CD1c-positive myeloid dendritic cell (primary cell): Measurements from ENCODE around the gene AUP1.
"Not testable (repeated sequence)": the region's sequence is repeated elsewhere in the genome, so short reads cannot be mapped to it uniquely, and the experiment has no call there.

Source experiments
- DNase-seq: peaks from one replicate; pipeline ENCODE4 v3.0.0-alpha.2; 2016; ENCODE audit errors: extremely low spot score

AUP1 gene, protein sequence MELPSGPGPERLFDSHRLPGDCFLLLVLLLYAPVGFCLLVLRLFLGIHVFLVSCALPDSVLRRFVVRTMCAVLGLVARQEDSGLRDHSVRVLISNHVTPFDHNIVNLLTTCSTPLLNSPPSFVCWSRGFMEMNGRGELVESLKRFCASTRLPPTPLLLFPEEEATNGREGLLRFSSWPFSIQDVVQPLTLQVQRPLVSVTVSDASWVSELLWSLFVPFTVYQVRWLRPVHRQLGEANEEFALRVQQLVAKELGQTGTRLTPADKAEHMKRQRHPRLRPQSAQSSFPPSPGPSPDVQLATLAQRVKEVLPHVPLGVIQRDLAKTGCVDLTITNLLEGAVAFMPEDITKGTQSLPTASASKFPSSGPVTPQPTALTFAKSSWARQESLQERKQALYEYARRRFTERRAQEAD

DNA sequence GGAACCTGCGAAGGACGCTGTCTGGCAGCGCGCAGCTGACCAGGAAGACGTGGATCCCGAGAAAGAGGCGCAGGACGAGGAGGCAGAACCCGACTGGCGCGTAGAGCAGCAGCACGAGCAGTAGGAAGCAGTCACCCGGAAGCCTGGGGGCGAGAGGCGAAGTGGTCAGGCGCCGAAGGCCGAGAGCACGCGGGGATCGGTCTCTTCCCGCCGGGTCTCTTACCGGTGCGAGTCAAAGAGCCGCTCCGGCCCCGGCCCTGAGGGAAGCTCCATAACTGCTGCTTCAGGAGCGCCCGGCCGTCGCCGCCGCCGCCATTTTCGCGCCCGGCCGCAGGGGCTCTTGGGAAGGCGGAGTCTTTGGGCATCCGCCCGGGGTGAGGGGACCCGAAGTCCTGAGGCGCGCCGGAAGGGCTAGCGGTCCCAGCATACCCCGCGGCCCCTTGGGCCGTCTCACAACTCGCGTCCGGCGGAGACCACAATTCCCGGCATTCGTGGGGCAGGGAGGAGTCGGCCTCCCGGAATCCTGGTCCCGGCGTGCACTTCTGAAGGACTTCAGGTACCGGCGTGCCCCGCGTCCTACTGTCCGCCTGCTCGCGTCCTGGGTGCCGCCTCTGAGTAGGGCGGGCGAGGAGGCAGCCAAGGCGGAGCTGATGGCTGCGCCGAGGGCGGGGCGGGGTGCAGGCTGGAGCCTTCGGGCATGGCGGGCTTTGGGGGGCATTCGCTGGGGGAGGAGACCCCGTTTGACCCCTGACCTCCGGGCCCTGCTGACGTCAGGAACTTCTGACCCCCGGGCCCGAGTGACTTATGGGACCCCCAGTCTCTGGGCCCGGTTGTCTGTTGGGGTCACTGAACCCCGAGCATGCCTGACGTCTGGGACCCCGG lies at the start of gene AUP1, which contains the start of gene HTRA2:
Gene AUP1 (minus strand): TSS at position 350 of the 882 bp plus-strand sequence. CDS start 77 bp downstream, at position 273.
Gene HTRA2 (plus strand): TSS at position 577 of the 882 bp plus-strand sequence. CDS start 74 bp downstream, at position 651.
- DNase-seq, result peak; percentile 98

DNA sequence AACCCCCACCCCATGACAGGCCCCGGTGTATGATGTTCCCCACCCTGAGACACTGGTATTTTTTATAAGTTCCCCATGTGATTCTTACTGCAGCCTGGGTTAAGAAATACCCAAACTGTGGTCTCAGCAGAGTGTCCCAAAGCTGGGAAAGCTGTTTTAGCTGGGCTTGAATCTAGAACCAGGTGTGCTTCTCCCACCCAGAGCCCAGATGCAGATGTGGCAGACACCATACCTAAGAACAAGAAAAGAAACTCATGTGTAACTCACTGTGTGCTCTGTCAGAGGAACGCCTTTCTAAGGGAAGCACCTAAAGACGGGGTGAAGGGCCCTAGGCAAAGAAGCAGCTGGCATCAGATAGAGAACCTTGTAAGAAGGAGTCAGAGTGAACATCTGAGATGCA lies 48.9 kb upstream of the AUP1 start:
- DNase-seq, result no peak

DNA sequence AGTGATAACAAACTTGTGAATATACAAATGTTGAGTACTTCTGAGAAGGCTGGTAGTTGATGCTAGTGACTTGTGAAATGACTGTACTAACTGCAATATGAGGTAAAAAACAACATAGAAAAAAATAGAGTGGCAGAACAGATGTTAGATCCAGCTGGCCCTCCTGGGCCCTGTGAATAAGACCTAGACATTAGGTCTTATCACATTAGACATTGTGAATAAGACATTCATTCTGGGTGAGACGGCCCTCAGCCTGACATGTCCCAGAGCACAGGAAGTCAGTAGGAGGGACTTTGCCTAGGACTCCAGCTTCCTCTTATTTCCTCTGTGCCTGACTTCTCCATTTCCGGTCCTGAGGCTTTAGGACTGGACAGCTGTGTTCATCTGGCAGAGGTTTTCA lies 47.9 kb upstream of the AUP1 start:
- DNase-seq, result peak; percentile 86

DNA sequence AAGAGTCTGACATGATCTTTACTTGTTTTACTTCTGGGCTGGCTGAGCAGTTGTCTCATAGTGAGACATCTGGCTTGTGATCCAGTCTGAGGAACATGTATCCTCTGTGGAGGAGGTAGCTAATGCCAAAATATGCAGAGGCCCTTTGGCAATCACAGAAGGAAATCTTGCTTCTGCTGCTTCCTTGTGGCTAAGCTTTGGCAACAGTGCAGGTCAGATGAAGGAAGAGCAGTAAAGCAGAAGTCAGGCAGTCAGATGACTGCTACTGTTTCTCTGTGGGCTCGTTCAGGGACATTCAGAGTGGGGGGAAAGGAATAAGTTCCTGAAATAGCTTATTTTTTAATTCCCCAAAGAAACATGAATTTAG lies 47.3 kb upstream of the AUP1 start:
- DNase-seq, result peak; percentile 89

DNA sequence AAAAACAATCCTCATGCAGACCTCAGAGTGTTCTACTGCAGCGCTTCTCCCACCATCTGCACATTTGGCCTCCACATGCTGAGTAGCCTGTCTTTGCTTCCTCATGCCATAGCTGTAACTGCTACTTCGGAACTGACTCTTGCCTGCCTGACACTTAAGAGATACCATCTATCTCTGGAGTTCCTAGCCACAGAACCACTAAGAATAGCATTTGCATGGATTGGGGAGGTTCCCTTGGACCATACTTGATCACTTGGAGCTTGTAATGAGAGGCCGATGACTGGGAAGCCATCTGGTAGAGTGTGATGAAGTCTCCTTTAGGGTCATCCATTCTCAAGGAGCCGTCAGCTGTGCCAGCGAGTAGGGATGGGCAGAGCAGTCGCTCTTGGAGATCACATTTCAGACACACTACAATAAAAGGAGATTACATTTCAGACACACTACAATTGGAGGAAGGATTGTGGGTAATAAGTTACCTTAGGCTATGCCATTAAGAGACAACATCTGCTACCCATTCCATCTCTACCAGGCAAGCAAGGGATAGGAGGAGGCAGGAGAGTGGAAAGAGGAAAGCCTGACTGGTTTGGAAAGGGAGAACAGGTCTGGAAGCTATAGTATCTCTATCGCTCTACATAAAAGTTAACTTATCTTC lies 46.8 kb upstream of the AUP1 start:
- DNase-seq, result no peak

DNA sequence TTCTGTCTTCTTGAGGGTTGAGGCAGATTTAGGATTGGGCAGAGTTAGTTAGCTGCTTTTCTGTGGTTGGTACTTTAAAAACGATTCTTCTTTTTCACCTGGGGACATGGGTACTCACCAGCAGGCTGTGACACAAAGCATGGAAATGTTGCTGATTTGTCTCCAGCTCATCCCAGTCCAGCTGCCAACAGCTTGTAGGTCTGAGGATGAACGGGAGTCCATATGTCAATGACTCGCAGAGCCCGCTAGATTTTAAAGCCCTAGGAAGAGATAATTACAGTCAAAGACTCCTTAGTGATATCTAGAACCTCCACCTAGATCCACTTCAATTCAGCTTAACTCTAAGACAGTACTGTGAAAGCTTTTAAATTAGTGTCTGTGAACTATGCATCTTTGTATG lies 45.8 kb upstream of the AUP1 start:
- no peak for DNase-seq

DNA sequence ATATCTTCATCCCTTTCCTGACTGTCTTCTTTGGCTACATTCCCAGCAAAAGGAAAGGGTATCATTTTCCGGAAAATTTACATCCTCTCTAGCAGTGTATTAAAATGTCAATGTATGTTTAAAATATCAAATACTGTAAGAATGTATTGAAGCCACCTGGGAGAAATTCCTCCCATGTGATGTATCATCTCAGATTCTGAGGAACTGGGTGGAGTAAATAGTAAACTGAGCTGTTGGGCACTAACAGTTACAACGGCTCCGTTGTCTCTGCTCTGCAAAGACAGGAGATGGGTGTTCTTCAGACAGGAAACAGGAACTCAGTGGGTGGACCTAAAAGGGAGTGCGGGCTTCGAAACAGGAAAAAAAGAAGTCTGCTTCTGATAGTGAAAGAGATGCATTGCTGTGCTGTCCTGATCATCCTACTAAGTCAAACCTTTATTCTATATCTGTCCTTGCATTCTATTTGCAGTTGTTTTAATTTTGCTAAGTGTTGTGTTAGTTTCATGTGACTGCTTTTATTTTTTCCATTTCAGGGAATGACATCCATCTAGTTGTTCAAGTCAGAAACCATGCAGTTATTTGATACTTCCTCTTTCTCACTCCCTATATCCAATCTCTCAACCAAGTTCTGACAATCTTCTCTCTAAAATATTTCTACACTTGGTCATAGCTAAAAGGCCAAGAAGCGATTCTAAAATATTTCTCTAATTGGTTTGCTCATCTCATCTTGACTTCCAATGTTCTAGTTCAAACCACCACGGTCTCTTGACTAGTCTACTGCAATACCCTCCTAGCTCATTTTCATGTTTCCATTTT lies 44.4 kb upstream of the AUP1 start:
- peak; percentile 82 for DNase-seq

DNA sequence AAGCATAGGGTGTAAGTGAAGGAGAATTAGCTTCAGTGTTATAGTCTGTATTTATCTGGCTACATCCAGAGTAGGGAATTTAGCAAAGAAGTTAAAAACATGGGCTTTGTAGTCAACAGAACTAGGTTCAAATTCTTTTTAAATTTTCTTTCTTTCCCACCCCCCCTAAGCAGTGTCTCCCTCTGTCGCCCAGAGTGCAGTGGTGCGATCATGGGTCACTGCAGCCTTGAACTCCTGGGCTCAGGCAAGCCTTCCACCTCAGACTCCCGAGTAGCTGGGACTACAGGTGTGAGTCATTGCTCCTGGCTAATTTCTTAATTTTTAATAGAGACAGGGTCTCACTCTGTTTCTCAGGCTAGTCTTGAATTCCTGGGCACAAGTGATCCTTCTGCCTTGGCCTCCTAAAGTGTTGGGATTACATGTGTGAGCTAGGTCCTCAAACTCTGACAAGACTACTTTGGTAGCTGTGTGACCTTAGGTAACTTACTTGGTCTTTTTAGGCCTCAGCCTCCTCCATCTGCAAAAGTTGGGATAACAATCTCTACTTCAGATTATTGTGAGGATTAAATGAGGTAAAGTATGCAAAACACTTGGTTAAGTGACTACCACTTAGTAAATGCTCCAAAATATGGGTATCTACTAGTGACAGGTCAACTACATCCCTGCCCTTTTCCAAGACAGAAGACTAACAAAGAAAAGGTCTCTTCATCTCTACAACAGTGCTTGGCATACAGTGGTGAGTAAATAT lies 42.8 kb upstream of the AUP1 start:
- DNase-seq, result no peak

DNA sequence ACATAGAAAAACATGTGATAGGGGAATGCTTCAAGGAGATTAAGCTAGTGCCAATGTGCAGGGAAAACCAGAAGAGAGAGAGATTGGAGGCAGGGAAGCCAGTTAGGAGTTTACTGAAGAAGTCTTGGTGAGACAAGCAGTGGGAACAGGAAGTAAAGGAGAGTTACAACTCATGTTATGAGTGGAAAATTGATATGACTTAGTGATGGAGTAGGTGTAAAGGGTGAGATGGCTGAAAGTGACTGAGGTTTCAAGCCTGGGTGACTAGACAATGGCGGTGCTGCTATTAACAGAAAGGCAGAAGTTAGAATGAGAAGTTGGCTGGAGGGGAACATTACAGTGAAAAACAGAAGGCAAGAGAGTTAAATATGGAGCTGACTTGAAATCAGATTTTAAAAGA lies 41.6 kb upstream of the AUP1 start:
- peak; percentile 84 for DNase-seq

DNA sequence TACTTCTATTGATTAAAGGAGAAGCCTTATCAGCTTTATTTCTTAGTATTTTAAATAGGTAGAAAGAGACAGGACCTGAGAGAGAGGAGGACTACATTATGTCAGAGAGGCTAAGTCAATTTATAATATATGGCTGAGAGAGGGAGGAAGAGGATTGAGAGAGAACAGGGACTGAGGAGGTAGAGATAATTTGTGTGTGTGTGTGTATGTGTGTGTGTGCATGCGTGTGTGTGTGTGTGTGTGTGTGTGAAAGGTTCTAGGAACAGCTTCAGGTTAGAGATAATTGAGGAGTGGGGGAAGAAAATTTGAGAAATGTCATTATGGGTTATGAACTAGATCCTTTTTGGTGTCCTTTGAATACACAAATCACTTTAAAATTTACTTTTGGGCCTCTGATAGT lies 40.2 kb upstream of the AUP1 start:
- no peak for DNase-seq

DNA sequence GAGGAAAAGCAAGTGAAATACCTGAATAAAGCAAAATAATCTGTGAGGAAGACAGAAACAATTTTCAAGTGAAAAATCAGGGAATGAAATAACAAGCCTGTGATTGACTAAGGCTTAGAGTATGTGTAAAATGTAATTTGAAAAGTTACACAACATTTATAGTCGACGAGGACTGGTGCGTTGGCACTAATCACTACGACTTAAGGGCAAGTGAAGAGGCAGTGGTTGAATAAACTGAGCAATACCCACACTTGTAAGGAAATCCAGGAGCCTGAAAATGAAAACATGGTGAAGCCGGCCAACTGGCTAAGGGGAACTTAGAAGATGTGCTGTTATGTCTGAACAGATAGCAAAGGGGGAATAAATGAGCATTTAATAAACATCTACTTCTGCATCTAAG lies 38.4 kb upstream of the AUP1 start:
- DNase-seq, result no peak

DNA sequence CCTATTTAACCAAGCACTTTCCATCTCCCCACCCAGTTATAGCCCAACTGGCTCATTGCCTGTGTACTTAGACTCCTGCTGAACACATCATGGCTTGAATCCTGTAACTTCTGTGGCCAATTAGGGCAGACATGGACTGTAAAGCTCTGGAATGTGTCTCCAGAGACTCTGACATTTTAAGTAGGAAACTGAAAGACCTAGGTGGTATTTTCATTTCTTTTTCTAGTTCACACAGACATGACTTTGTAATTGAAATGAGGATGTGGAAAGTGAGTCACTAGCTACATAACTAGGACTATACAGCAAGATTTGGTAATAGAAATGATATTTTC lies 37.2 kb upstream of the AUP1 start:
- DNase-seq, result peak; percentile 68

DNA sequence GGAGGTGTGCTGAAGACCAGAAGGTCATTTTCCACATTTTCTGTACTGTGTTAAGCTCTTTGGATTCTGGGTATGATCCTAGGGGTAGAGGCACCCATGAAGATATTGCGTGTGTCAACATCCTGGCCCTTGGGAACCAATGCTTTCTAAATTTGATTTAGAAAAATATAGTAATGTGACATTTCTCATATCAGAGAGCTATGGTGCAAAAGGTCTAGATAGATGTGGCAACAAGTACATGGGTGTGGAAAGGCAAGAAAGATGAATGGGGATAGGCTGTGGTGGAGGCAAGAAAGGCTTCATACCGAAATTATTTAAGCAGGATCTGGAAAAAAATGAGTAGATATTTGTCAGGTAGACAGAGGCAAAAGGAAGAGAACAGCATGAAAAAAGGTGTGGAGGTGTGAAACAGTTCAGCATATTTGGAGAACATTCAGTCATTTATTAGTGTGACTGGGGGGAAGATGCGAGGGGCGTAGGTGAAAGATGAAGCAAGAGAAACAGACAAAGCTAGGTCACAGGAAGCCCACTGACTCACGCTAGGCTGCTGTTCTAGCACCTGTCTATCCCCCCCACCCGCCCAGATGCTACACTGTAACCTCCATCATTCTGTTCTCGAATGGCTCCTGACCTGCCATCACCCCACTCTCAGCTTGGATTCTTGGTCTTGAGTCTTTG lies 36.7 kb upstream of the AUP1 start:
- no peak for DNase-seq

DNA sequence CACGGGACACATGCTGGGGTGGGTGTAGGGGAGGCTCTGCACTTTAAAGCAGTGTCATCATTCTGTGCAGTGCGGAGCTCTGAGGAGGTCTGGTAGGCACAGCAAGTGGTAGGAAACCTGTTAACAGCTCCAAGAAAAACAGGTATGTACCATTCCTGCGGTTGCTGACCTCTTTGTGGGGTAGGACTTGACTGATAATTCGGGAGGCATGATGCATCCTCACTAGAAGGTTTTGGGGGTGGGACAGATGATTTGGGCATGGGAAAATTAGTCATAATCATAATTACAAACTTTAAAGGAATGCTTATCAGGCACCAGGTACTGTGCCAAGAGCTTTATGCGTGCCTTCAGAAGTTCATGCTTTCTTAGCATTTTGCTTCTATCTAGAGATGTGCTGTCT lies 34.7 kb upstream of the AUP1 start:
- DNase-seq, result no peak

DNA sequence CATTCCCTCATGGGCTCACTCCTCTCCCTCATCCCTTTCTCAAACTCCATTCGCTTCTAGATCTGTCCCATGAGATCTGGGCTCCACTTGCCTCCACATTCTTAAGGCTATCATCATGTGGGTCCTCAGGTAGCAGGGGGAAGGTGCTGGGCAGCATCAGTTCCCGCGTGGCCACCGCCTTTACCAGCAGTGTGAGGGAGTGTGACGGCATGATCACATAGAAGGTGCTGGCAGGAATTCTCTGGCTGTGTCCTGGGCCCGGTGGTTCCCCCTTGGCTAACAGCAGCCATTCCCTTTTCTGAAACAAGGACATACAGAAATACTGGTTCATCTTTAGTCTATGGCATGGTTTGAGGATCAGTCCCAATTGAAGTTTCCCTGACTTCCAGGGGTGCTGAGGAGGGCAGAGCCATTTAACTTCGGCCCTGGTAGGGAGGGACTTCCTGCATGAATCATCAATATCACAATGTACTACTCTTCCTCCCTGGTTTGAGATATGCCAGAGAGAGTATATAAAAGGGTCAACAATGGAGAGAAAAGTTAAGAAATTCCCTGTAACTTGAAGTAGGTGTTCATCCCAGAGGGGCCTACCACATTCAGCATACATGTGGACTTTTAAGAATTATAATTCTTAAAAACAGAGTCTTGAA lies 32.7 kb upstream of the AUP1 start:
- DNase-seq, result no peak

DNA sequence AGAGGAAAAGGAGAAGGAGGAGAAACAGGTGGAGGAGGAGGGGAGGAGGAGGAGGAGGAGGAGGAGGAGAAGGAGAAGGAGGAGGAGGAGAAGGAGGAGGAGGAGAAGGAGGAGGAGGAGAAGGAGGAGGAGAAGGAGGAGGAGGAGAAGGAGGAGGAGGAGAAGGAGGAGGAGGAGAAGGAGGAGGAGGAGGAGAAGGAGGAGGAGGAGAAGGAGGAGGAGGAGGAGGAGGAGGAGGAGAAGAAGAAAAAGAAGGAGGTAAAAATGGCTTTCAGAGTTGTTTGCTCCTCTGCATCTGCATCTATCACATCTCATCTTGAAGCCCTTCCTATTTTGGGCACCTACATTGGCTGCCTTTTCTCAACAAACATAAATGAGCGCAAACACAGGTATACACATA lies 31.5 kb upstream of the AUP1 start:
- DNase-seq, result not testable (repeated sequence)

DNA sequence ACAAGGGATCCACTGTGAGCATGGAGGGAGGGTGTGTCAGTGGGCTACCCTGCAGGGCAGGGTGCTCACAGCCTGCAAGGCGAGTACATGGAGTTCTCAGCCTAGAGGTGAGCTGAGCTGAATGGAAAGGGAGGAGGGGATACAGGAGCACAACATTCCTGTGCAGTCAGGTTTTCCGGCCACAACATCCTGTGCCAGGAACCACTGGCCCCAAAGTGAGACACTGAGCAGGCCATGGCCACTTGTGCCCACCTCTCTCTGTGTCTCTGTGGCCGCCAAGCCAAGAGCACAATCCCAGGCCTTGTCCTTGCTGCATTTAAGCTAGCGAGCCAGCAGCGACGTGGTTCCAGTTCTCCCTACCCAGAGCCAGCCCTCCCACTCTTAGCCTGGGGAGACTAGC lies 31.1 kb upstream of the AUP1 start:
- no peak for DNase-seq

DNA sequence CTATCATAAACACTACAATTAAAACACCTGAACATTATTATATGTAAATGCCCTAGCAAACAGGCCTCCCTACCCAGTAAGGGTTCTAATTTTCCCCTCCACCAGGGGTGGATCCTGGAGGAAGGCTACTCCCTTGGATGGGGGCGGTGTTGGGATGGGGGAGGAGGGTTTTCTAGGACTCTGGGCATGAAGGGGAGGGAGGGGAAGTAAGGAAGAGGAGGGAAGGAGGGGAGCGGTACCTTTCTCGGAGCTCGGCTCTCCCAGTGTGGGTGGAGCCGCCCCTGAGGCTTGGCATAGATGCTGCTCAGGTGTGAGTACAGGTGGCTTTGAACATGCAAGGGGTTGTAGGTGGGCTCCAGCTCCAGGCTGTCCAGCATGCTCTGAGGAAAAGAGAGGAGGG lies 30.4 kb upstream of the AUP1 start:
- DNase-seq, result no peak

DNA sequence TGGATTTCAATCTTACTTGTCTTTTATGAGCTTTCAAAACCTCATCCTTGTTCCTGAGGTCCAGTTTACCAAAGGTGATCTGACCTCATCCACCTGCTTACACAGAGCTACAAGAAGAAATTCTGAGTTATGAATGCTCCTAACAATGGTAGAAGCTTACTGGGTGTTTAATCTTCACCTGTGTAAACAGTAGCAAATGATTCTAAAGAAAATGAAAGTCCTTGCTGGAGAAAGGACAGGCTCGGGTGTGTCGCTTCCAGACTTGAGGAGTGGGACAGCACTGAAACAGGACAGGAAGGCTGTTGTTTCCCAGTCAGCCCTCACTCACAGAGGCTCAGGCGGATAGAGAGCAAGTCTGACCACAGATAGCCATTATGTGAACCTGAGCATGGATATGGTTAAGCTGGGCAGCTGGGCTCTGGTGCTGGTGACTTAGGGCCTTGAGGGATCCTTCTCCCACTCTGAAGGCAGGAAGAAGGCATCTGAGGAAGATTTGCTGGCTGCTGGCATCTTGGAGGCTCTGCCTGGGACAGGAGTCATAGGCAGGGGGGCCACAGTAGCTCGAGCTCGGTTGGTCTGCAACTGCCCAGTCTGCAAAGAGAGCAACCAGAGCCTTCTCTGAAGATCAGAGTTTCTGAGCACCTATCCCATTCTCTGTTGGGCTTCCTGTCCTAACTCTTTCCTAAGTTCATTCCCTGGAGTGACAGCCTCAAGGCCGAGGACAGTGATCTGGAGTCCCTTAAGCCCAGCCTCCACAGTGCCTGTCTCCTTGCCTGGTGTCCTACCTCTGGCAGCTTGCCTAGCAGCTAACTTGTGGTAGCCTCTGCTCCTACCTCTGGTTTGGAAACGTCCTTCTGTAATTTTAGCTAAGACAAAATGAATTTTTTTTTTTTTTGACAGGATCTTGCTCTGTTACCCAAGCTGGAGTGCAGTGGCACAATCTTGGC lies 29.1 kb upstream of the AUP1 start:
- DNase-seq, result no peak
